GM19043 (cell line): ENCODE results near the gene MCCC1.
A peak's percentile ranks its signal among the peaks of the same experiment; 100 is the strongest.
"Not testable (repeated sequence)": the region's sequence is repeated elsewhere in the genome, so short reads cannot be mapped to it uniquely, and the experiment has no call there.

Source experiments
- ATAC-seq: cut with Tn5 transposase; IDR thresholded peaks from one replicate; pipeline ENCODE4 v1.9.1; 2021; ENCODE audit warnings: low read depth; ENCODE audit not compliant: unreplicated experiment

Gene MCCC1

GRCh38 chr3:183106635-183107034, 7.3 kb upstream of the MCCC1 start:
- ATAC-seq, result no peak

GRCh38 chr3:183103950-183104349, 4.7 kb upstream of the MCCC1 start:
- not testable (repeated sequence) for ATAC-seq

GRCh38 chr3:183101040-183101439, 1.7 kb upstream of the MCCC1 start:
- not testable (repeated sequence) for ATAC-seq

- no peak for ATAC-seq
Measured at GRCh38 chr3:183100376-183100775, 1.1 kb upstream of the MCCC1 start.

GRCh38 chr3:183099838-183100204, 525 bp upstream of the MCCC1 start:
- ATAC-seq, result peak; percentile 1

GRCh38 chr3:183098536-183099025, 715 bp downstream of the MCCC1 start:
- no peak for ATAC-seq

- ATAC-seq, result no peak
Measured at GRCh38 chr3:183094711-183095110, 4.6 kb downstream of the MCCC1 start.

GRCh38 chr3:183092256-183092655, 7.0 kb downstream of the MCCC1 start:
- ATAC-seq, result no peak

- no peak for ATAC-seq
Measured at GRCh38 chr3:183087184-183087583, 12.1 kb downstream of the MCCC1 start.

GRCh38 chr3:183085634-183086390, 13.5 kb downstream of the MCCC1 start:
- ATAC-seq, result no peak

GRCh38 chr3:183082355-183082915, 16.9 kb downstream of the MCCC1 start:
- ATAC-seq, result no peak

- ATAC-seq, result no peak
Measured at GRCh38 chr3:183081459-183082183, 17.7 kb downstream of the MCCC1 start.

- no peak for ATAC-seq
Measured at GRCh38 chr3:183080628-183081027, 18.7 kb downstream of the MCCC1 start.

GRCh38 chr3:183074881-183075280, 24.4 kb downstream of the MCCC1 start:
- no peak for ATAC-seq

GRCh38 chr3:183074261-183074660, 25.0 kb downstream of the MCCC1 start:
- ATAC-seq, result no peak

- no peak for ATAC-seq
Measured at GRCh38 chr3:183073839-183074238, 25.5 kb downstream of the MCCC1 start.

GRCh38 chr3:183070892-183071291, 28.4 kb downstream of the MCCC1 start:
- no peak for ATAC-seq

GRCh38 chr3:183069086-183069485, 30.2 kb downstream of the MCCC1 start:
- ATAC-seq, result no peak

GRCh38 chr3:183066891-183067290, 32.4 kb downstream of the MCCC1 start:
- not testable (repeated sequence) for ATAC-seq

GRCh38 chr3:183064475-183064874, 34.8 kb downstream of the MCCC1 start:
- ATAC-seq, result no peak

GRCh38 chr3:183061391-183062172, 37.7 kb downstream of the MCCC1 start:
- ATAC-seq, result no peak
